Pons (tissue), 1 donor: Measurements from ENCODE around the gene BEST4.
"Not testable (repeated sequence)": the region's sequence is repeated elsewhere in the genome, so short reads cannot be mapped to it uniquely, and the experiment has no call there.

Experiments used
- DNase-seq: peaks from one replicate; pipeline ENCODE4 v3.0.0-alpha.2; 2016; ENCODE audit warnings: low spot score

The BEST4 gene

GRCh38 chr1:44802306-44803061, 14.5 kb upstream of the BEST4 start:
- DNase-seq: peak; percentile 65

GRCh38 chr1:44801491-44802305, 13.7 kb upstream of the BEST4 start:
- DNase-seq: no peak

- DNase-seq: peak; percentile 98
Measured at GRCh38 chr1:44799770-44800584, 12.0 kb upstream of the BEST4 start, which contains the start of gene PLK3. Gene PLK3 (plus strand): TSS chr1:44800377. CDS start chr1:44800464, 87 bp downstream.

- DNase-seq: no peak
Measured at GRCh38 chr1:44798481-44799365, 10.8 kb upstream of the BEST4 start.

GRCh38 chr1:44797886-44798285, 9.9 kb upstream of the BEST4 start:
- DNase-seq: not testable (repeated sequence)

GRCh38 chr1:44792736-44793502, 4.9 kb upstream of the BEST4 start:
- no peak for DNase-seq

GRCh38 chr1:44790968-44791801, 3.2 kb upstream of the BEST4 start:
- no peak for DNase-seq

- no peak for DNase-seq
Measured at GRCh38 chr1:44787506-44787905, 464 bp downstream of the BEST4 start.

- DNase-seq: no peak
Measured at GRCh38 chr1:44786841-44787426, 1.0 kb downstream of the BEST4 start.

GRCh38 chr1:44786138-44786840, 1.7 kb downstream of the BEST4 start:
- no peak for DNase-seq

- DNase-seq: no peak
Measured at GRCh38 chr1:44785501-44786137, 2.4 kb downstream of the BEST4 start.

GRCh38 chr1:44785029-44785380, 3.0 kb downstream of the BEST4 start:
- no peak for DNase-seq

- no peak for DNase-seq
Measured at GRCh38 chr1:44784094-44785028, 3.6 kb downstream of the BEST4 start.

GRCh38 chr1:44783697-44784093, 4.3 kb downstream of the BEST4 start:
- no peak for DNase-seq

- no peak for DNase-seq
Measured at GRCh38 chr1:44780583-44781121, 7.3 kb downstream of the BEST4 start.

GRCh38 chr1:44778705-44779576, 9.0 kb downstream of the BEST4 start:
- DNase-seq: no peak
